NCI-H1930 (cell line): Measurements from ENCODE around the gene ZRANB1.

Source experiments
- DNase-seq, 2 experiments: peaks; one replicate each; lab custom pipeline; 2025; lab: John Stamatoyannopoulos, UW

ZRANB1 gene

GRCh38 chr10:124994573-124995473 is 52.9 kb downstream of the ZRANB1 start:
- DNase-seq: no peak

GRCh38 chr10:124995605-124996004 is 53.7 kb downstream of the ZRANB1 start:
- DNase-seq: no peak

- DNase-seq: no peak
These were observed 54.4 kb downstream of the ZRANB1 start for GRCh38 chr10:124996127-124996853.

- no peak for DNase-seq
These were observed 54.9 kb downstream of the ZRANB1 start for GRCh38 chr10:124996854-124997215.

GRCh38 chr10:124997306-124997705 is 55.4 kb downstream of the ZRANB1 start:
- no peak for DNase-seq

GRCh38 chr10:124997771-124998623 is 56.1 kb downstream of the ZRANB1 start:
- DNase-seq: no peak

GRCh38 chr10:124998624-124999291 is 56.8 kb downstream of the ZRANB1 start:
- no peak for DNase-seq

GRCh38 chr10:124999433-125000365 is 57.8 kb downstream of the ZRANB1 start:
- no peak for DNase-seq

GRCh38 chr10:125000366-125001312 is 58.7 kb downstream of the ZRANB1 start:
- no peak for DNase-seq

GRCh38 chr10:125001313-125002046 is 59.6 kb downstream of the ZRANB1 start:
- no peak for DNase-seq

- DNase-seq: no peak
These were observed 60.1 kb downstream of the ZRANB1 start for GRCh38 chr10:125002047-125002422.

GRCh38 chr10:125002423-125003145 is 60.7 kb downstream of the ZRANB1 start:
- no peak for DNase-seq

GRCh38 chr10:125003146-125003900 is 61.4 kb downstream of the ZRANB1 start:
- no peak for DNase-seq

GRCh38 chr10:125003901-125004467 is 62.1 kb downstream of the ZRANB1 start:
- DNase-seq: no peak

- DNase-seq: no peak
These were observed 62.8 kb downstream of the ZRANB1 start for GRCh38 chr10:125004571-125005311.
